ENCODE measurements around the gene SHB.

- TF ChIP-seq, protein P1, sequence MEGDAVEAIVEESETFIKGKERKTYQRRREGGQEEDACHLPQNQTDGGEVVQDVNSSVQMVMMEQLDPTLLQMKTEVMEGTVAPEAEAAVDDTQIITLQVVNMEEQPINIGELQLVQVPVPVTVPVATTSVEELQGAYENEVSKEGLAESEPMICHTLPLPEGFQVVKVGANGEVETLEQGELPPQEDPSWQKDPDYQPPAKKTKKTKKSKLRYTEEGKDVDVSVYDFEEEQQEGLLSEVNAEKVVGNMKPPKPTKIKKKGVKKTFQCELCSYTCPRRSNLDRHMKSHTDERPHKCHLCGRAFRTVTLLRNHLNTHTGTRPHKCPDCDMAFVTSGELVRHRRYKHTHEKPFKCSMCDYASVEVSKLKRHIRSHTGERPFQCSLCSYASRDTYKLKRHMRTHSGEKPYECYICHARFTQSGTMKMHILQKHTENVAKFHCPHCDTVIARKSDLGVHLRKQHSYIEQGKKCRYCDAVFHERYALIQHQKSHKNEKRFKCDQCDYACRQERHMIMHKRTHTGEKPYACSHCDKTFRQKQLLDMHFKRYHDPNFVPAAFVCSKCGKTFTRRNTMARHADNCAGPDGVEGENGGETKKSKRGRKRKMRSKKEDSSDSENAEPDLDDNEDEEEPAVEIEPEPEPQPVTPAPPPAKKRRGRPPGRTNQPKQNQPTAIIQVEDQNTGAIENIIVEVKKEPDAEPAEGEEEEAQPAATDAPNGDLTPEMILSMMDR (IDR thresholded peaks at IDR 0.05; ENCODE audit: insufficient read depth, low read length, poor library complexity, severe bottlenecking): no peak
- TF ChIP-seq EZH2phosphoT487 (conservative IDR thresholded peaks at IDR 0.05; ENCODE audit: low read length): no peak
Observed at GRCh38 chr9:37922363-37923117, 146.5 kb downstream of the SHB start.
